Brain microvascular endothelial cell (primary cell): Measurements from ENCODE around the gene ATG5.

Experiments
- DNase-seq: peaks from one replicate; pipeline ENCODE4 v3.0.0-alpha.2; 2020
- H3K27ac ChIP-seq: fragments of 250-450 bp; sonication (Bioruptor Pico); 2 replicates; pipeline ENCODE4 v1.5.1; 2020; ENCODE audit warnings: mild to moderate bottlenecking, moderate library complexity
- H3K27me3 ChIP-seq: fragments of 250-450 bp; sonication (Bioruptor Pico); replicated peaks from 2 replicates; pipeline ENCODE4 v1.5.1; 2020; ENCODE audit warnings: mild to moderate bottlenecking
- H3K36me3 ChIP-seq: fragments of 250-450 bp; sonication (Bioruptor Pico); replicated peaks from 2 replicates; pipeline ENCODE4 v1.5.1; 2020; ENCODE audit warnings: mild to moderate bottlenecking
- H3K4me3 ChIP-seq: 2 replicates; pipeline ENCODE4 v1.5.1; 2011; ENCODE audit warnings: low read depth, mild to moderate bottlenecking, control low read depth, low read length, moderate library complexity
- CTCF ChIP-seq: IDR thresholded peaks from 2 replicates; pipeline ENCODE4 v1.5.1; 2011; ENCODE audit warnings: low read depth, mild to moderate bottlenecking, moderate library complexity, low read length, control low read depth, inconsistent platforms; ENCODE audit errors: missing control alignments
- in situ Hi-C: cut with HindIII; loops from 2 replicates; pipeline ENCODE4 v1.10.0; 2017; ENCODE audit warnings: low sequenced_read_pairs, low pct_ligation_motif_present

The ATG5 gene

DNA sequence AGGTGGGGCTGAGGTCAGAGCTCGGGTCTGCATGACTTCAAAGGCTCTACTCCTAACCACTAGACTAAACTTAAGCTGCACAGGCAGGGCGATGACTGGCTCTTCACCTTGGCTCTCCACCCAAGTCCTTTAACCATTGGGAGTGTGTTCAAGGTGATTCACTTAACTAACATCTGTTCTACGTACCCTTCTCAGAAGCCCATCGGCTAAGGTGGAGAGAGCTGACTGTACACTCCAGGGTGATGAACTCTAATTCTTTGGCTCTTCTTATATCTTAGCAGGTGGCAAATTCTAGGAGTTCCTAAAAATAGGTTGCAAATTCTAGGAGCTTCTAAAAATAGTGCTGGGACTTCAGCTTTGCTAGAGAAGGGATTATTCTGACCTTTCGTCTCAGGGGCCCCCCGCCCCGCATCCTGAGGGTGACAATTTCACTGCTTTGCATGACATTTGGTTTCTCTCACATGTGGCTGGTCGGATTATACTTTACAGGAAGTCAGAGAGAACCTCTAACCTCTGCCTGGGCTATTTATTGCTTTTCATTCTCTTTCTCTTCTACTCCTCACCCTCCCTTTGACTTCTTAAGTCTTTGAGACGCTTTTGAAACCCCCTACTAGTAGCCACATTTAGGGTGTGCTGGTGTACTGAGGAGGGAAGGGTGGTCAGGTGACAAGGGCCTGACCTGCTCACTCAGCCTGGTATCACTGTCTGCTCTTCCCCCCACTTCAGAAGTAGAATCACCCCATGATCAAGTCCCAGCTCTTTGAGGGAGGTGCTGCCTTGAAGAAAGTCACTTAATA, 183.9 kb downstream of the ATG5 start:
- in situ Hi-C loops = no loop called here
- TF ChIP-seq CTCF = no peak
- no peak for DNase-seq
- Histone ChIP-seq H3K4me3 (no peak overlapping the region), H3K36me3 (no peaks in the 10 kb centered on the region), H3K27me3 (no peaks in the 10 kb centered on the region), H3K27ac (no peak overlapping the region)

- no peak overlapping the region for H3K4me3 ChIP-seq
- H3K36me3 ChIP-seq = no peaks in the 10 kb centered on the region
- DNase-seq = no peak
- no peaks in the 10 kb centered on the region for H3K27me3 ChIP-seq
- TF ChIP-seq CTCF = no peak
- H3K27ac ChIP-seq = no peak overlapping the region
- in situ Hi-C loops = no loop called here
These were observed 187.4 kb downstream of the ATG5 start for GRCh38 chr6:106138151-106138550.

GRCh38 chr6:106136845-106137244, 188.7 kb downstream of the ATG5 start:
- in situ Hi-C loops = no loop called here
- DNase-seq = no peak
- TF ChIP-seq CTCF = no peak
- no peak overlapping the region for H3K27ac ChIP-seq
- no peaks in the 10 kb centered on the region for H3K27me3 ChIP-seq
- no peak overlapping the region for H3K4me3 ChIP-seq
- H3K36me3 ChIP-seq = no peaks in the 10 kb centered on the region

DNA sequence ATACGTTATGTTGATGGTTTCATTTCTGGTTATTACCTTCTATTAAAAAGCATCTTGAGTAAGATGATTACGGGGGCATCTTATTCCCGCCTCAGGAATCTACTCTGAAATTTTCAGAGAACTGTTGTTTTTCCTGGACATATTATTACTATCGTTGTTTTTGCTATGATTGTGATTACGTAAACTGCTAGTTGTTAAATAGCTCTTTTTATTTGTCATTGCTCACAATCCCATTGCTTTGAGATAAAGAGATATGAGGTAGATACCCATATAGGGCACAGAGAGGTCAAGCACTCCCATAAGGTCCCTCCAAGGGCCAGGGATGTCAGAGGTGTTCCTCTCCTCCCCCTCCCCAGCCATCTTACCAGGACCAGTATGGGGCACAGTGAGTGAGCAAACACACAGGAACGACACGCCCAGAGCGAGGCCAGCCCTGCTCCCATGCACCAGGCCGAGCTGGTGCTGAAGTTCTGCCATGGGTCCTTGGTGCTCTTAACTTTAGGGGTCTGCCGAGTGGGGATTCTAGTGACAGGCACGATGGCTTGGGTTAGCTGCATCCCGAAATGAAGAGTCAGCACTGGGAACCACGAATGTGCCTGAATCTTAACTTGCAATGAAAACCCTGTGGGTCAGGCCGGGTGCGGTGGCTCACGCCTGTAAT, 189.5 kb downstream of the ATG5 start:
- H3K4me3 ChIP-seq = no peak overlapping the region
- in situ Hi-C loops = no loop called here
- no peaks in the 10 kb centered on the region for H3K27me3 ChIP-seq
- DNase-seq = no peak
- TF ChIP-seq CTCF = no peak
- no peaks in the 10 kb centered on the region for H3K36me3 ChIP-seq
- H3K27ac ChIP-seq = no peak overlapping the region

DNA sequence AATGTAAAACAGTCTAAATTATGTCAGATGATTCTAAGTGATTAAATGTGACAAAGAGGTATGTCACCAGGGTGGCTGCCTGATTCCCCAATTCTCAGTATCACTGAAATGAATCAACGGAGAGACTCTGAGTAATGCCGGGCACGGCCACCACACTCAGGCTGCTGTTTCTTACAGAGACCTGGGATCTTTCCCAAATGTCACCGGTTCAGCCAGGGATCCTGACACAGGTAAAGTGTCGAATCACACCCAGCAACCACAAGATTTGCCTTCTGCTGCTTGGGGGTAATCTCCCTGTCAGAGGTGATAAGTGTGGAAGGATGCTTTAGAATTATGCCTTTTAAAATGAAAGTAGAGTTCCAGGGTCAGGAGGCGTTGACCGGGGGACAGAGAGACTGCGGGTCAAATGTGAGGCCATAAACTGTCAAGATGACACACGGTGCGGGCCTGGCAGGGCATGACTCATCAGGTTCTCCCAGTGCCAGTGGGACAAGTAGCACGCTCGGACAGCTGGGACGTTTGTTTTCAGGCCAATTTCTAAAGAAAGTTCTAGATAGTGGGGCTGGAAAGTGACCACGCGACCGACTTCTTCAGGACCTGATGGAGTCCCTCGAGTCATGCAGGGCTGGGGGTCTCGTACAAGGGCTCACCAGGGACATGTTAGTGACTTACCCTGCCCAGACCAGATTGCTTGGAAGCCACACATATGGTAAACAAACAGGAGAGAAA, 190.5 kb downstream of the ATG5 start:
- Histone ChIP-seq H3K36me3 (no peaks in the 10 kb centered on the region), H3K4me3 (no peak overlapping the region), H3K27me3 (no peaks in the 10 kb centered on the region), H3K27ac (no peak overlapping the region)
- TF ChIP-seq CTCF = no peak
- in situ Hi-C loops = no loop called here
- DNase-seq = no peak
